ENCODE data around the gene NFATC4.

DNA sequence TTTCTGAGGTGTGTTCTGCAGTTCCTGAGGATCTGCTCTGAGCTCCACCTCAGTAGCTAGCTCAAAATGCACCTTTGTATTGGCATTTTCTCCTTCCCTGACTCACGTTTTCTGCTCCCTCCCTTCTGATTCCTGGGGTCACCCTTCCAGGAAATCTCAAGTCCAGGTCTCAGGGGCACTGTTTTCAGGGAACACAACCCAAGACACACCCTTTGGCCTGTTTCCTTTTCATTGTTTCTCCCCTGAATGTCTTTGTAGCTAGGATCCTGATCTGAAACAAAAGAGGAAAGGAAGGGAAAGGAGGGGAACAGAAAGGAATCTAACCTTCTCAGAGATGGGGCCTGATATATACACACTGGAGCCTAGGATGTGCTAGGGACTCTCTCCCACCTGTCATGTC is 20.9 kb upstream of the NFATC4 start:
- no peak for TF ChIP-seq CTCF (IDR thresholded peaks at IDR 0.05 in 8 of 11, conservative IDR thresholded peaks at IDR 0.05 in 3 of 11)
- TF ChIP-seq POLR2AphosphoS5 (IDR thresholded peaks at IDR 0.05) = no peak

All from spleen (tissue), 7 donors.